Stimulated activated CD8-positive, alpha-beta memory T cell treated with anti-CD3 and anti-CD28 coated beads, Interleukin-15, amount 100 ng/mL, for 24 hours (primary cell): Measurements from ENCODE around the gene OR2T34.
"Not testable (repeated sequence)": the region's sequence is repeated elsewhere in the genome, so short reads cannot be mapped to it uniquely, and the experiment has no call there.

Source experiments
- DNase-seq: peaks from one replicate; pipeline ENCODE4 v3.0.0-alpha.2; 2020; ENCODE audit warnings: low read depth

Gene OR2T34

GRCh38 chr1:248562672-248563071, 11.9 kb downstream of the OR2T34 start, which contains the start of gene OR2T29:
OR2T29 (minus strand) TSS chr1:248562772; CDS start chr1:248559491, 3,281 bp downstream.
- DNase-seq, result not testable (repeated sequence)

DNA sequence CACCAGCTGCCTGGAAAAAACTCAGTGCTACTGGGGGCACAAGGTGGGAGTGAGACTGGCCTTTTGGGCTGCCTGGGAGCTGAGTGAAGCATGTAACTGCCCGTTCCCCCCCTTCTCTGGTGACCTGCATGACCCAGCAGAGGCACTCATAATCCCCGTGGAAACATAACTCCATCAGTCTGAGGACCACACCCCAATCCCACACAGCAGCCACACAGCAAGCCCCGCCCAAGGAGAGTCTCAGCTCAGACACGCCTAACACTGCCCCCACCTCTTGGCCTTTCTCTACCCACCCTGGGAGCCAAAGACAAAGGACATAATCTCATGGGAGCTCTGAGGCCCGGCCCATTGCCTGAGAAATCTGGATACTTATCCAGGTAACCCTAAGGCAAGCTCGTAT, 23.5 kb downstream of the OR2T34 start:
- not testable (repeated sequence) for DNase-seq

GRCh38 chr1:248547383-248547782, 27.2 kb downstream of the OR2T34 start:
- not testable (repeated sequence) for DNase-seq

GRCh38 chr1:248537449-248537848, 37.1 kb downstream of the OR2T34 start:
- not testable (repeated sequence) for DNase-seq
